ENCODE data around the gene ARHGAP20. TPM values are rescaled to one million over a fixed set of nuclear protein-coding genes. Genes with fewer than 3 reads are reported as not detected.

The ARHGAP20 gene
- total and polyA plus RNA-seq, 9 of the 15 experiments (the other 6 are each of a cell fraction or from before 2014, with no cell fraction given), result 0.07 TPM; not detected in 8

GRCh38 chr11:110606415-110606814 lies 105.8 kb downstream of the ARHGAP20 start:
- Histone ChIP-seq H3K9ac (ENCODE audit: insufficient read depth in 1 of 2, low read depth in 2 of 2, low read length in 2 of 2) (no peak overlapping the region), H3K27me3 (ENCODE audit: control insufficient read depth in 2 of 2, insufficient read depth in 2 of 2, low read length in 2 of 2) (no peaks in the 10 kb centered on the region), H3K9me3 (replicated peaks; ENCODE audit: control insufficient read depth, insufficient read depth, low read depth, low read length) (0 out of 2 replicates have a peak, but pooled peaks cover 1% of the 10 kb centered on the region), H3K4me1 (replicated peaks in 1 of 2; ENCODE audit: control insufficient read depth in 2 of 2, insufficient read depth in 2 of 2, low read length in 2 of 2) (no peaks in the 10 kb centered on the region), H4K20me1 (replicated peaks; ENCODE audit: control insufficient read depth, insufficient read depth, low read length) (no peaks in the 10 kb centered on the region), H3K4me2 (ENCODE audit: insufficient read depth, low read length) (no peak overlapping the region), H3K27ac (ENCODE audit: extremely low read depth, low read depth, low read length) (no peak overlapping the region), H3K79me2 (ENCODE audit: control insufficient read depth, insufficient read depth, low read length) (no peaks in the 10 kb centered on the region), H2AFZ (ENCODE audit: low read depth, low read length) (no peak overlapping the region), H3K4me3 (no peak overlapping the region), H3K36me3 (ENCODE audit: control insufficient read depth, insufficient read depth, low read length) (no peaks in the 10 kb centered on the region), H3K9me1 (ENCODE audit: control insufficient read depth, insufficient read depth, low read length) (no peaks in the 10 kb centered on the region)
- ChIA-PET POLR2A (no interaction called here), CTCF (ENCODE audit: low intra/inter-chr PET ratio) (no interaction called here)
- WGBS (ENCODE audit: insufficient coverage, low coverage, missing lambda C conversion rate), result 0% methylated on average over 6 of the region's 6 CpGs
- DNase-seq (ENCODE audit: extremely low read depth in 1 of 4, low spot score in 3 of 4) (no peak), FAIRE-seq (no peak), ATAC-seq (no peak)
- intact Hi-C loops (cut with micrococcal nuclease) (no loop called here), in situ Hi-C loops (cut with MboI) (no loop called here)
- no TSS peak for BruUV-seq (replicated peaks)
- TF ChIP-seq RAD21 (CRISPR knock-in tag; conservative IDR thresholded peaks at IDR 0.05 in 1 of 2, IDR thresholded peaks at IDR 0.05 in 1 of 2) (no peak), COPS2 (conservative IDR thresholded peaks at IDR 0.05) (no peak), ATF4 (CRISPR knock-in tag; IDR thresholded peaks at IDR 0.05) (no peak), MTA2 (IDR thresholded peaks at IDR 0.05; ENCODE audit: low read depth) (no peak), ZNF3 (CRISPR knock-in tag; IDR thresholded peaks at IDR 0.05) (no peak), HES1 (IDR thresholded peaks at IDR 0.05; ENCODE audit: low read depth) (no peak), MGA (IDR thresholded peaks at IDR 0.05) (no peak), NBN (IDR thresholded peaks at IDR 0.05; ENCODE audit: low read depth) (no peak)
